Thymus (tissue), 11 donors: ENCODE measurements around the gene DNAJB12. TPM values are rescaled to one million over a fixed set of nuclear protein-coding genes. Genes with fewer than 3 reads are reported as not detected.
"Not testable (repeated sequence)": the region's sequence is repeated elsewhere in the genome, so short reads cannot be mapped to it uniquely, and the experiment has no call there.

Experiments
- DNase-seq, 9 donors: peaks; one replicate each; pipeline ENCODE4 v3.0.0-alpha.2; 2013; ENCODE audit warnings: low spot score in 9 of 9, low read depth in 6 of 9, missing footprints in 1 of 9
- H3K27ac ChIP-seq, 2 donors: one replicate each; pipeline ENCODE4 v1.5.1; 2013; ENCODE audit warnings: control low read depth in 1 of 2, low read depth in 1 of 2, low read length in 1 of 2, mild to moderate bottlenecking in 1 of 2, moderate library complexity in 1 of 2
- H3K27me3 ChIP-seq, 2 donors: one replicate each; pipeline ENCODE4 v1.5.1; 2013; ENCODE audit warnings: low read length in 1 of 2; ENCODE audit not compliant: control insufficient read depth in 2 of 2, insufficient read depth in 1 of 2
- H3K36me3 ChIP-seq, 2 donors: one replicate each; pipeline ENCODE4 v1.5.1; 2013; ENCODE audit warnings: low read length in 1 of 2, mild to moderate bottlenecking in 1 of 2, moderate library complexity in 1 of 2; ENCODE audit not compliant: control insufficient read depth in 2 of 2, insufficient read depth in 2 of 2
- H3K4me1 ChIP-seq, 2 donors: one replicate each; pipeline ENCODE4 v1.5.1; 2013; ENCODE audit warnings: low read length in 2 of 2; ENCODE audit not compliant: control insufficient read depth in 2 of 2, insufficient read depth in 2 of 2
- H3K4me3 ChIP-seq, 2 donors: one replicate each; pipeline ENCODE4 v1.5.1; 2013; ENCODE audit warnings: low read length in 2 of 2, control low read depth in 1 of 2, mild to moderate bottlenecking in 1 of 2
- H3K9me3 ChIP-seq, 2 donors: one replicate each; pipeline ENCODE4 v1.5.1; 2013; ENCODE audit warnings: low read length in 1 of 2, mild to moderate bottlenecking in 1 of 2; ENCODE audit not compliant: control insufficient read depth in 2 of 2, insufficient read depth in 1 of 2
- WGBS: extraction: QIAGEN DNeasy Blood & Tissue Kit; methylation state at CpG from one replicate; pipeline ENCODE4 v1.1.7; 2013; 5-methylcytosine and 5-hydroxymethylcytosine counted together
- polyA plus RNA-seq: library from polyadenylated mRNA; stranded (reverse); fragments of 200-250 nt; gene quantifications from one replicate; pipeline ENCODE4 v1.2.3, GENCODE V29; 2013
- total RNA-seq: library from RNA; stranded (reverse); fragments of 120-200 nt; gene quantifications from one replicate; pipeline ENCODE4 v1.2.4, GENCODE V29; 2013
- donor health status: healthy.

DNAJB12 gene
- total and polyA plus RNA-seq, 2 donors, result 14.6 to 16.8 TPM

DNA sequence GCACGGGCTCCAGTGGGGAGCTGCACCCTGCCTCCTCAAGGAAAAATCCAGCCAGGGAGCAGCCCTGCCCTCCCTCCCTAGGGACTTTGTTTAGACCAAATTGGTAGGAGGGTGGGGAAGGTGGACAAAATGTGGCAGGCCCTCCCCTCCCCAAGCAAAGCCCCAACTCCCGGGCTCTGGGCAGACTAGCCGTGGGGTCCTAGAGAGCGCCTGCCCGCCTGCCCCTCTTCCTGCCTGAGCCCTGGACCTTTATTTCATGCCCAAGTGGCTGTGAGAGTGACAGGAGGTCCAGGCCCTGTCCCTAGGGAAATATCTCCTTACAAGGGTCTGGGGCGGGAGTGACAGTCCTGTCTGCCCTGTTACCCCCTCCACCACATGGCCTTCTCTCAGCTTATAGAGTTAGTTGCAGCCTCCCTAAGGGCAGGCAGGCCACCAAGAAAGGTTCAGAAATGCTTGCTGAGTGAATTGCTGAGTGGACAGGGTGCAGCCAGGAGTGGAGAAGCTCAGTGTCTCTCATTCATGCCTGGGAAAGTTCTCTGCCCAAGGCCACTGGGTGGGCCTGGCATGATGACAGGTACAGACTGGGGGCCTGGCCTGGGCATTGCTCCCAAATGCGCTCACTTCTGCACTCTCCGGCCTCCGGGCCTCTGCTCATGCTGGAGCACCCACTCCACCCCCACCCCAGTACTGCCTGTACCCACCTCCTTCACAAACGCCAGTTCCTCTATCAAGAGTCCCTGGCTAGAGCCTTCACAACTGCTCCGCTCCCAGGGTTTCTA, 25.2 kb downstream of the DNAJB12 start:
- peaks cover 0 to 8% of the 10 kb centered on the region in 2 donors for H3K36me3 ChIP-seq
- H3K4me1 ChIP-seq, result peaks cover 64 to 92% of the 10 kb centered on the region in 2 donors
- peak overlapping the region in 1 of 2 donors; percentile 52 for H3K4me3 ChIP-seq
- H3K27me3 ChIP-seq, result no peaks in the 10 kb centered on the region
- 93% methylated on average over 11 of the region's 11 CpGs for WGBS
- peaks cover 0 to 3% of the 10 kb centered on the region in 2 donors for H3K9me3 ChIP-seq
- peak in 1 of 9 donors; percentile 23 for DNase-seq
- H3K27ac ChIP-seq, result peak overlapping the region in 1 of 2 donors; percentile 44

DNA sequence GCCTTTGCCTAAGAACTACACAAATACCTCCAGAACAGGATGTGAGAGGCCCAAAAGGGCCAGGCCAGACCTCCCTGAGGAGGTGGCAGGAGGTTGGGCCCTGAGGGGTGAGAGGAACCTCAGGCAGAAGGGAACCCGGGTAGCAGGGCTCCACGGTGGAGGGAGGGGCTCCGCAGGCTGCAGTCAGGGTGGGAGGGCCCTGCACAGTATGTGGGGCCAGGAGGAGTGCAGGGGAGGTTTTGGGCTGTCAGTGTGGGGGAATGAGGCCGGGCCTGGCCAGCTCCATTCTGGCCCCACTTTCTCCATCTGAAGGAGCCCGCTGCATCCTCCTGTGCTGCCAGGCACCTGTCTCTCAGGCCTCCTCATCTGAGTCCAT, 25.9 kb downstream of the DNAJB12 start:
- peak in 1 of 9 donors; percentile 71 for DNase-seq
- WGBS, result 42% methylated on average over 5 of the region's 5 CpGs
- peak overlapping the region; percentile 51 to 71 for H3K27ac ChIP-seq

DNA sequence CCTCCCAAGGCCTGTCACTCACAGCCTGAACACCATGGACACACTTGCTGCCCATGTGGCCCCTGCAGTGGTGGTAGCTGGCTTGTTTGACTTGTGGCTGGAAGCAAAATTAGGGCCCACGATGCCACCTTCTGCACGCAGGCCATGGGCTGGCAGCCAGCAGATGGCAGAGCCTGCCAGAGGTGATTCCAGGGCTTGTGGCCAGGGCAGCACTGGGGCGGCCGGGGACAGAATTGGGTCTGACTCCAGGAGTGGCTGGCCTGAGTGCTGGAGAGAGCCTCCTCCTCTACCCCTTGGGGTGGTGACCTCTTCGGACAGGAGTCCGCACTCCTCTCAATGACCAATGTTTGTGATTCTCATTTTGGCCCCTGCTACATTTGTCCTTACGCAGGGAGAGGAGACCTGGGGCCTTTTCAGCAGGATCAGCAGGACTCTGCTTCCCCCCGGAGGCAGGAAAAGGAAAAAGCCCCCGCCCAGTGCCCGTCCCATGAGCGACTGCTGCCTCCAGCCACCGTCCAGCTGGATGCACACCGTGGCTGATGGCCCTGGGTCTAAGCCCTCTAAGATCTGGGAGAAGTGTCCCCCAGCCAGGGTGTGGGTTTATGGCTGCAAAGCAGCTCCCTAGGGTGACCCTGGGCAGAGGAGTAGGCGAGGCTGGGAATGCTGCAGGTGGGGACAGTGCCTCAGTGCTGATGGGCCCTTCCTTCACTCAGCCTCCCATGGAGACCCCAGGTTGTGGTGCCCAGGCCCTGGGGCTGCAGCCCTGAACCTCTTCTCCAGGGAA, 26.5 kb downstream of the DNAJB12 start:
- Histone ChIP-seq H3K36me3 (no peaks in the 10 kb centered on the region), H3K4me1 (peaks cover 67 to 90% of the 10 kb centered on the region in 2 donors)

More for the DNA sequence above, 25.9 kb downstream of the DNAJB12 start:
- peaks cover 67 to 90% of the 10 kb centered on the region in 2 donors for H3K4me1 ChIP-seq
- H3K4me3 ChIP-seq, result peak overlapping the region in 1 of 2 donors; percentile 52
- peaks cover 0 to 5% of the 10 kb centered on the region in 2 donors for H3K36me3 ChIP-seq
- no peaks in the 10 kb centered on the region for H3K27me3 ChIP-seq
- H3K9me3 ChIP-seq, result peaks cover 0 to 3% of the 10 kb centered on the region in 2 donors

DNA sequence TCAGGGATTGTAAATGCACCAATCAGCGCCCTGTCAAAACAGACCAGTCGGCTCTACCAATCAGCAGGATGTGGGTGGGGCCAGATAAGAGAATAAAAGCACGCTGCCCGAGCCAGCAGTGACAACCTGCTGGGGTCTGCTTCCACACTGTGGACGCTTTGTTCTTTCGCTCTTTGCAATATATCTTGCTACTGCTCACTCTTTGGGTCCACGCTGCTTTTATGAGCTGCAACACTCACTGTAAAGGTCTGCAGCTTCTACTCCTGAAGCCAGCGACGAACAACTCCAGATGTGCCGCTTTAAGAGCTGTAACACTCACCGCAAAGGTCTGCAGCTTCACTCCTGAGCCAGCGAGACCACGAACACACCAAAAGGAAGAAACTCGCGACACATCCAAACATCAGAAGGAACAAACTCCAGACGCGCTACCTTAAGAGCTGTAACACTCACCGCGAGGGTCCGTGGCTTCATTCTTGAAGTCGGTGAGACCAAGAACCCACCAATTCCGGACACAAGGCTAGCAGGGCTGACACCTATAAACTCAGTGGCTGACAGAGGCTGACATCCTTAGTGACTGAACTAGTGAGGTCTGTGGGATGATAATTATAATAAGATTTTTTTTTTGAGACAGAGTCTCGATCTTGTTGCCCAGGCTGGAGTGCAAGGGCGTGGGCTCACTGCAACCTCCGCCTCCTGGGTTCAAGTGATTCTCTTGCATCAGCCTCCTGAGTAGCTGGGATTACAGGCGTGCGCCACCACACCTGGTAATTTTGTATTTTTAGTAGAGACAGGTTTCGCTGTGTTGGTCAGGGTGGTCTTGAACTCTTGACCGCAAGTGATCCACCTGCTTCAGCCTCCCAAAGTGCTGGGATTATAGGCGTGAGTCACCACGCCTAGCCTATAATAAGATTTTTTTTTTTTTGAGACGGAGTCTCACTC, 27.8 kb downstream of the DNAJB12 start:
- H3K36me3 ChIP-seq, H3K9me3 ChIP-seq, H3K27me3 ChIP-seq: not testable (repeated sequence)
- 36% methylated on average over 32 of the region's 32 CpGs for WGBS
- Histone ChIP-seq H3K4me1 (peaks cover 70 to 90% of the 10 kb centered on the region in 2 donors), H3K27ac (peak overlapping the region; percentile 85 to 89), H3K4me3 (peak overlapping the region; percentile 28 to 52)
- peak in 1 of 9 donors; percentile 75 for DNase-seq

More for the DNA sequence above, 26.5 kb downstream of the DNAJB12 start:
- 76% methylated on average over 14 of the region's 14 CpGs for WGBS
- Histone ChIP-seq H3K27me3 (no peaks in the 10 kb centered on the region), H3K27ac (peak overlapping the region; percentile 51 to 71), H3K9me3 (peaks cover 0 to 3% of the 10 kb centered on the region in 2 donors), H3K4me3 (peak overlapping the region in 1 of 2 donors; percentile 52)
- peak in 1 of 9 donors; percentile 49 for DNase-seq

DNA sequence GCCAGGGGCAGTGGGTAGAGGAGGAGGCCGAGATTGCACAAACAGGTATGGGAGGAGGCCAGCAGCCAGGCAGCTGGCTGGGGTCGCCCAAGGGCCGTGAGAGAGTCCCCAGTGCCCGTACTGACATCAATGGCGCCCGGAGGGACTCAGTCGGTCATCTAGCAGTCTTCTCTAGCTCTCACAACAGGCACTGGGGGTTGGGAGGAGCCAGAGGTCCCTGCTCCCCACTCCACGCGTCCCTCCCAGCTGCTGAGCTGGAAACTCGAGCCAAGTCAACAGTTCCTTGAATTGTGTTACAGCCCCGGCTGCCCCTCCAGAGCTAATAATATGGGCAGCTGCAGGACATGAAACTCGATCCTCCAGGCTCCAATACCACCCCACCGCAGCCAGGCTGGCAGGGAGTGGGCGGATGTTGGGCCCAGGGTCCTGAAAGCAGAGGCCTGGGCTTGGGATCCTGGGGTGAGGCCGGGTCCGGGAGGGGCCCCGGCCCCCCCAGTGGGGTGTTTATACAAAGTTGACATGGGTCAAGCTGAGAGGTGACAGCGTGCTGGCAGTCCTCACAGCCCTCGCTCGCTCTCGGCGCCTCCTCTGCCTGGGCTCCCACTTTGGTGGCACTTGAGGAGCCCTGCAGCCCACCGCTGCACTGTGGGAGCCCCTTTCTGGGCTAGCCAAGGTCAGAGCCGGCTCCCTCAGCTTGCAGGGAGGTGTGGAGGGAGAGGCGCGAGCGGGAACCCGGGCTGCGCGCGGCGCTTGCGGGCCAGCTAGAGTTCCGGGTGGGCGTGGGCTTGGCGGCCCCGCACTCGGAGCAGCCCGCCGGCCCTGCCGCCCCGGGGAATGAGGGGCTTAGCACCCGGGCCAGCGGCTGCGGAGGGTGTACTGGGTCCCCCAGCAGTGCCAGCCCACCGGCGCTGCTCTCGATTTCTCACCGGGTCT, 29.2 kb downstream of the DNAJB12 start:
- not testable (repeated sequence) for H3K27me3 ChIP-seq, H3K27ac ChIP-seq, H3K36me3 ChIP-seq, H3K9me3 ChIP-seq, H3K4me3 ChIP-seq
- DNase-seq, result peak in 1 of 9 donors; percentile 16
- WGBS, result 95% methylated on average over 49 of the region's 49 CpGs
- peaks cover 74 to 90% of the 10 kb centered on the region in 2 donors for H3K4me1 ChIP-seq

DNA sequence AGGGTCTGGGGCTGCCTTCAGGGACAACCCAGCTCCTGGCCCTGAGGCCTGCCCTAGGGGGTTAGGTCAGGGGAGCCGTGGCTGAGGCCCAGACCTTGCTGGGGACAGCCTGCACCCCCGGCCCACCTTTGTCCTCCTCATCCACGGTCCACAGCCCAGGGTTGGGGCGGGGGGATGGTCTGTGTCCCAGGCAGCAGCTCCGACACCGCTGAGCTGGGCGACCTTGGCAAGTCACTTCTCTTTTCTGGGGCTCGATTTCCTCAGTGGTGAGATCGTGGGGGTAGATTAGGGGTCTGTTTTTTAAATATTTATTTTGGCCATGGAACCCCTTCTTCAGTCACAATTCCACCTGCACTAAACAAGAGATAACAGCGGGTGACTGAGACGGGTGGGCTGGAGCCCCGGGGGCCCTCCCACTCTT, 30.9 kb downstream of the DNAJB12 start:
- peaks cover 0 to 3% of the 10 kb centered on the region in 2 donors for H3K9me3 ChIP-seq
- peaks cover 71 to 88% of the 10 kb centered on the region in 2 donors for H3K4me1 ChIP-seq
- no peak overlapping the region for H3K27ac ChIP-seq
- H3K36me3 ChIP-seq, result no peaks in the 10 kb centered on the region
- no peaks in the 10 kb centered on the region for H3K27me3 ChIP-seq
- WGBS, result 14% methylated on average over 12 of the region's 12 CpGs
- DNase-seq, result peak in 1 of 9 donors; percentile 45
- H3K4me3 ChIP-seq, result no peak overlapping the region

DNA sequence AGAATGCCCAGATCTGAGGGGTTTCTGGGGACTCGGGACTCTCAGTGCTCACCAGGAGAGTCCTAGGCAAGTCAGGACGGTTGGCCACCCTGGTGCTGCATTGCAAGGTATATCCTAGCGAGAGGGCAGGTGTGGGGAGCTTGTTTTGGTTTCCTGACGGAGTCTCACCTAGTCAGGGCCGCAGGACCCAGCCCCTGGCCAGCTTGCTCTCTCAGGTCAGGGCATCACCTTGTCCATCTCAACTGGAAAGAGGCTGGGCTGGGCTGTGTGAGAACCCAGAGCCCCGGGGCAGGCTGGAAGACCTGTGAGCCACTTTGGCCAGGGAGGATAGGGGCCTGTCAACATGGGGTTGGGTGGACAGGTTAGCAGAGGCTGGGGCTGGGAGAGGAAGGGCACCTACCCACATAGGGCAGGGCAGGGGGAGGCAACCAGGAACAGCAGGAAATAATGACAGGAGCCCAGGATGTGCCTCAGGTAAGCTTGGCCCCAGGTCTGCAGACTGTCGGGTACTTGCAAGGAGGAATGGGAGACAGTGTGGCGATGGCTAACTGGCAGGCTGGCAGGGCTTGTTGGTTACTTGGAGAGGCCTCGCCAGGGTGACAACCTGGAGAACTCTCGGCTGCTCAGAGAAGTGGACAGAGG, 31.5 kb downstream of the DNAJB12 start:
- Histone ChIP-seq H3K4me1 (peaks cover 71 to 88% of the 10 kb centered on the region in 2 donors), H3K36me3 (no peaks in the 10 kb centered on the region), H3K9me3 (peaks cover 0 to 3% of the 10 kb centered on the region in 2 donors), H3K4me3 (no peak overlapping the region), H3K27me3 (no peaks in the 10 kb centered on the region), H3K27ac (no peak overlapping the region)
- WGBS, result 91% methylated on average over 10 of the region's 10 CpGs
- peak in 1 of 9 donors; percentile 18 for DNase-seq
